ENCODE measurements around the gene GOLGA6A. TPM values are rescaled to one million over a fixed set of nuclear protein-coding genes. Genes with fewer than 3 reads are reported as not detected.
"Not testable (repeated sequence)": the region's sequence is repeated elsewhere in the genome, so short reads cannot be mapped to it uniquely, and the experiment has no call there.

The GOLGA6A gene
- not detected for total RNA-seq

- not testable (repeated sequence) for H3K4me3 ChIP-seq; H3K36me3 ChIP-seq; H3K4me1 ChIP-seq; H3K27me3 ChIP-seq; H3K9me3 ChIP-seq; DNase-seq (ENCODE audit: low spot score); H3K27ac ChIP-seq
Observed at GRCh38 chr15:74082450-74082849, at the start of gene GOLGA6A. Gene GOLGA6A (minus strand): TSS chr15:74082550. CDS start chr15:74082509, 41 bp downstream.

- Histone ChIP-seq H3K4me3 (peak overlapping the region in 1 of 2 donors; percentile 50), H3K27ac (no peak overlapping the region), H3K9me3 (no peaks in the 10 kb centered on the region), H3K27me3 (peaks cover 7 to 31% of the 10 kb centered on the region in 2 donors), H3K36me3 (no peaks in the 10 kb centered on the region), H3K4me1 (peaks cover 0 to 76% of the 10 kb centered on the region in 2 donors)
- no peak for TF ChIP-seq CTCF (IDR thresholded peaks at IDR 0.05)
- DNase-seq (ENCODE audit: low spot score): no peak
Observed at GRCh38 chr15:74131628-74132413, 49.5 kb upstream of the GOLGA6A start.

- Histone ChIP-seq H3K27ac (no peak overlapping the region), H3K4me3 (peak overlapping the region in 1 of 2 donors; percentile 50), H3K4me1 (peaks cover 0 to 69% of the 10 kb centered on the region in 2 donors), H3K27me3 (peaks cover 7 to 31% of the 10 kb centered on the region in 2 donors), H3K9me3 (no peaks in the 10 kb centered on the region), H3K36me3 (no peaks in the 10 kb centered on the region)
- TF ChIP-seq CTCF (IDR thresholded peaks at IDR 0.05): no peak
- no peak for DNase-seq (ENCODE audit: low spot score)
Observed at GRCh38 chr15:74130849-74131627, 48.7 kb upstream of the GOLGA6A start.

GRCh38 chr15:74130155-74130848 lies 48.0 kb upstream of the GOLGA6A start, which contains the start of gene ISLR2:
Gene ISLR2 (plus strand): TSS chr15:74130586. CDS start chr15:74132755, 2,169 bp downstream.
- no peaks in the 10 kb centered on the region for H3K9me3 ChIP-seq
- peak within 1 kb of the TSS; percentile 37 to 52 for H3K27ac ChIP-seq
- H3K4me3 ChIP-seq: peak within 1 kb of the TSS; percentile 16 to 50
- peaks cover 0 to 61% of the 10 kb centered on the region in 2 donors for H3K4me1 ChIP-seq
- H3K36me3 ChIP-seq: no peaks in the 10 kb centered on the region
- no peak for TF ChIP-seq CTCF (IDR thresholded peaks at IDR 0.05)
- no peak for DNase-seq (ENCODE audit: low spot score)
- peaks cover 7 to 31% of the 10 kb centered on the region in 2 donors for H3K27me3 ChIP-seq

GRCh38 chr15:74129586-74130154 lies 47.3 kb upstream of the GOLGA6A start:
- peak overlapping the region; percentile 37 to 52 for H3K27ac ChIP-seq
- H3K27me3 ChIP-seq: peaks cover 7 to 31% of the 10 kb centered on the region in 2 donors
- H3K4me1 ChIP-seq: peaks cover 0 to 55% of the 10 kb centered on the region in 2 donors

More at GRCh38 chr15:74129586-74130154, 47.3 kb upstream of the GOLGA6A start:
- peak overlapping the region; percentile 16 to 50 for H3K4me3 ChIP-seq
- H3K9me3 ChIP-seq: no peaks in the 10 kb centered on the region
- no peaks in the 10 kb centered on the region for H3K36me3 ChIP-seq
- no peak for DNase-seq (ENCODE audit: low spot score)
- TF ChIP-seq CTCF (IDR thresholded peaks at IDR 0.05): no peak
